Loucy (cell line): ENCODE measurements around the gene HGS.
A peak's percentile ranks its signal among the peaks of the same experiment; 100 is the strongest.

ENCODE experiments used
- H2AFZ ChIP-seq: fragments of 200-600 bp; sonication (generic); 2 replicates; pipeline ENCODE4 v1.6.0; 2016; ENCODE audit warnings: antibody characterized with exemption, mild to moderate bottlenecking, low read length, moderate library complexity
- H3F3A ChIP-seq: fragments of 200-600 bp; 2 replicates; pipeline ENCODE4 v1.6.0; 2016; ENCODE audit warnings: antibody characterized with exemption, low read depth, mild to moderate bottlenecking
- H3K27me3 ChIP-seq: fragments of 200-600 bp; sonication (generic); 2 replicates; pipeline ENCODE4 v1.6.1; 2014; ENCODE audit warnings: low read length, mild to moderate bottlenecking; ENCODE audit not compliant: insufficient read depth, poor library complexity, severe bottlenecking
- H3K36me3 ChIP-seq: fragments of 200-600 bp; sonication (generic); 2 replicates; pipeline ENCODE4 v1.6.1; 2016; ENCODE audit warnings: low read length; ENCODE audit not compliant: insufficient read depth
- H3K4me1 ChIP-seq: fragments of 200-600 bp; sonication (generic); 2 replicates; pipeline ENCODE4 v1.5.1; 2014; ENCODE audit warnings: low read length, mild to moderate bottlenecking; ENCODE audit not compliant: insufficient read depth, poor library complexity, severe bottlenecking
- H3K4me2 ChIP-seq: fragments of 200-600 bp; sonication (generic); 2 replicates; pipeline ENCODE4 v1.6.0; 2014; ENCODE audit warnings: antibody characterized with exemption, low read length, low read depth, mild to moderate bottlenecking; ENCODE audit not compliant: poor library complexity, severe bottlenecking
- H3K4me3 ChIP-seq: fragments of 200-600 bp; sonication (generic); 2 replicates; pipeline ENCODE4 v1.5.1; 2014; ENCODE audit warnings: low read length, mild to moderate bottlenecking, mixed read lengths; ENCODE audit not compliant: poor library complexity, severe bottlenecking
- H3K79me2 ChIP-seq: fragments of 200-600 bp; sonication (generic); 2 replicates; pipeline ENCODE4 v1.6.1; 2014; ENCODE audit warnings: low read length; ENCODE audit not compliant: insufficient read depth
- H3K9ac ChIP-seq: fragments of 200-600 bp; sonication (generic); 2 replicates; pipeline ENCODE4 v1.6.0; 2014; ENCODE audit warnings: mild to moderate bottlenecking, low read depth, low read length, moderate library complexity; ENCODE audit not compliant: poor library complexity, severe bottlenecking
- H3K9me2 ChIP-seq: fragments of 200-600 bp; sonication (generic); replicated peaks from 2 replicates; pipeline ENCODE4 v1.6.1; 2016; ENCODE audit warnings: low read depth, low read length, mixed read lengths
- H3K9me3 ChIP-seq: fragments of 200-600 bp; sonication (generic); 2 replicates; pipeline ENCODE4 v1.6.1; 2014; ENCODE audit warnings: mild to moderate bottlenecking, antibody characterized with exemption, low read length, low read depth; ENCODE audit not compliant: insufficient read depth
- H4K20me1 ChIP-seq: fragments of 200-600 bp; sonication (generic); 2 replicates; pipeline ENCODE4 v1.6.0; 2014; ENCODE audit warnings: antibody characterized with exemption, low read length, mild to moderate bottlenecking; ENCODE audit not compliant: insufficient read depth, poor library complexity, severe bottlenecking
- EZH2phosphoT487 ChIP-seq: fragments of 200-600 bp; IDR thresholded peaks from 2 replicates; pipeline ENCODE4 v1.6.1; 2018; ENCODE audit warnings: antibody characterized with exemption, mild to moderate bottlenecking, moderate library complexity, borderline replicate concordance
- TF ChIP-seq, protein P1 (sequence below): fragments of 200-600 bp; sonication (generic); conservative IDR thresholded peaks from 2 replicates; pipeline ENCODE4 v1.5.1; 2014; ENCODE audit warnings: mild to moderate bottlenecking, antibody characterized with exemption, low read length

HGS gene

DNA sequence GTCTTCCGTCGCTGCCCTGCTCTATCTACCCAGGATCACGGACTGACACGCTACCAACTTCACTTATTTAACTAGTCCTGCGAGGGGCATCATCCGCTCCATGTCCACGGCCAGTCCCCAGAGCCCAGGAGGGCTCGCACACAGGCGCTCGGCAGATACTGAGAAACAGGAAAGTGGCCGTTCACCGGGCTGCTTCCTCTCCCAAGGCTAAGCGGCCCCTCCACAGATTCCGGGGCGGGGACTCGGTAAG, 17.8 kb upstream of the HGS start:
- Histone ChIP-seq H3K4me1 (peaks cover 38% of the 10 kb centered on the region), H3F3A (peaks cover 8% of the 10 kb centered on the region), H3K4me3 (peak overlapping the region; percentile 98), H3K4me2 (peak overlapping the region; percentile 98), H3K9me3 (no peaks in the 10 kb centered on the region), H3K9me2 (no peaks in the 10 kb centered on the region), H3K27me3 (no peaks in the 10 kb centered on the region), H2AFZ (peak overlapping the region; percentile 53), H3K79me2 (peaks cover 62% of the 10 kb centered on the region), H3K36me3 (no peaks in the 10 kb centered on the region; the same call in 1 of the 2 replicates), H3K9ac (peak overlapping the region; percentile 99), H4K20me1 (peaks cover 18% of the 10 kb centered on the region)
- TF ChIP-seq, protein P1, sequence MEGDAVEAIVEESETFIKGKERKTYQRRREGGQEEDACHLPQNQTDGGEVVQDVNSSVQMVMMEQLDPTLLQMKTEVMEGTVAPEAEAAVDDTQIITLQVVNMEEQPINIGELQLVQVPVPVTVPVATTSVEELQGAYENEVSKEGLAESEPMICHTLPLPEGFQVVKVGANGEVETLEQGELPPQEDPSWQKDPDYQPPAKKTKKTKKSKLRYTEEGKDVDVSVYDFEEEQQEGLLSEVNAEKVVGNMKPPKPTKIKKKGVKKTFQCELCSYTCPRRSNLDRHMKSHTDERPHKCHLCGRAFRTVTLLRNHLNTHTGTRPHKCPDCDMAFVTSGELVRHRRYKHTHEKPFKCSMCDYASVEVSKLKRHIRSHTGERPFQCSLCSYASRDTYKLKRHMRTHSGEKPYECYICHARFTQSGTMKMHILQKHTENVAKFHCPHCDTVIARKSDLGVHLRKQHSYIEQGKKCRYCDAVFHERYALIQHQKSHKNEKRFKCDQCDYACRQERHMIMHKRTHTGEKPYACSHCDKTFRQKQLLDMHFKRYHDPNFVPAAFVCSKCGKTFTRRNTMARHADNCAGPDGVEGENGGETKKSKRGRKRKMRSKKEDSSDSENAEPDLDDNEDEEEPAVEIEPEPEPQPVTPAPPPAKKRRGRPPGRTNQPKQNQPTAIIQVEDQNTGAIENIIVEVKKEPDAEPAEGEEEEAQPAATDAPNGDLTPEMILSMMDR = no peak
- no peak for TF ChIP-seq EZH2phosphoT487

- H3K36me3 ChIP-seq = peaks cover 1% of the 10 kb centered on the region; the same call in 1 of the 2 replicates
- H3K4me3 ChIP-seq = peak within 1 kb of the TSS; percentile 98
- no peaks in the 10 kb centered on the region for H3K9me3 ChIP-seq
- no peaks in the 10 kb centered on the region for H3K27me3 ChIP-seq
- H3K4me2 ChIP-seq = peak within 1 kb of the TSS; percentile 98
- peaks cover 62% of the 10 kb centered on the region for H3K79me2 ChIP-seq
- no peak for TF ChIP-seq EZH2phosphoT487
- TF ChIP-seq, protein P1 = no peak
- peaks cover 38% of the 10 kb centered on the region for H3K4me1 ChIP-seq
- H3K9me2 ChIP-seq = no peaks in the 10 kb centered on the region
- peak within 1 kb of the TSS; percentile 99 for H3K9ac ChIP-seq
- peaks cover 8% of the 10 kb centered on the region for H3F3A ChIP-seq
- H2AFZ ChIP-seq = peak within 1 kb of the TSS; percentile 53
- H4K20me1 ChIP-seq = peaks cover 18% of the 10 kb centered on the region
These were observed 17.2 kb upstream of the HGS start, which contains the start of the genes CCDC137 and OXLD1 for GRCh38 chr17:81666342-81667191. TSS of gene CCDC137 (plus strand) at chr17:81666737. CDS start at chr17:81666767, 30 bp downstream. TSS of gene OXLD1 (minus strand) at chr17:81666605. CDS start at chr17:81666577, 28 bp downstream.

GRCh38 chr17:81667754-81668153, 16.1 kb upstream of the HGS start:
- peaks cover 37% of the 10 kb centered on the region for H3K4me1 ChIP-seq
- H4K20me1 ChIP-seq = peaks cover 18% of the 10 kb centered on the region
- no peak overlapping the region for H2AFZ ChIP-seq
- peaks cover 12% of the 10 kb centered on the region; the same call in 1 of the 2 replicates for H3K36me3 ChIP-seq
- H3K9ac ChIP-seq = peak overlapping the region; percentile 99
- peak overlapping the region; percentile 98 for H3K4me3 ChIP-seq
- H3K4me2 ChIP-seq = peak overlapping the region; percentile 90
- no peaks in the 10 kb centered on the region for H3K9me2 ChIP-seq
- H3F3A ChIP-seq = peaks cover 8% of the 10 kb centered on the region
- H3K9me3 ChIP-seq = no peaks in the 10 kb centered on the region
- no peaks in the 10 kb centered on the region for H3K27me3 ChIP-seq
- H3K79me2 ChIP-seq = peaks cover 62% of the 10 kb centered on the region
- no peak for TF ChIP-seq EZH2phosphoT487
- TF ChIP-seq, protein P1 = peak; percentile 72
